Loucy (cell line): ENCODE data around the gene PEA15.

Source experiments
- H2AFZ ChIP-seq: fragments of 200-600 bp; sonication (generic); 2 replicates; pipeline ENCODE4 v1.6.0; 2016; ENCODE audit warnings: antibody characterized with exemption, mild to moderate bottlenecking, low read length, moderate library complexity
- H3F3A ChIP-seq: fragments of 200-600 bp; 2 replicates; pipeline ENCODE4 v1.6.0; 2016; ENCODE audit warnings: antibody characterized with exemption, low read depth, mild to moderate bottlenecking
- H3K27me3 ChIP-seq: fragments of 200-600 bp; sonication (generic); 2 replicates; pipeline ENCODE4 v1.6.1; 2014; ENCODE audit warnings: low read length, mild to moderate bottlenecking; ENCODE audit not compliant: insufficient read depth, poor library complexity, severe bottlenecking
- H3K36me3 ChIP-seq: fragments of 200-600 bp; sonication (generic); 2 replicates; pipeline ENCODE4 v1.6.1; 2016; ENCODE audit warnings: low read length; ENCODE audit not compliant: insufficient read depth
- H3K4me1 ChIP-seq: fragments of 200-600 bp; sonication (generic); 2 replicates; pipeline ENCODE4 v1.5.1; 2014; ENCODE audit warnings: low read length, mild to moderate bottlenecking; ENCODE audit not compliant: insufficient read depth, poor library complexity, severe bottlenecking
- H3K4me2 ChIP-seq: fragments of 200-600 bp; sonication (generic); 2 replicates; pipeline ENCODE4 v1.6.0; 2014; ENCODE audit warnings: antibody characterized with exemption, low read length, low read depth, mild to moderate bottlenecking; ENCODE audit not compliant: poor library complexity, severe bottlenecking
- H3K4me3 ChIP-seq: fragments of 200-600 bp; sonication (generic); 2 replicates; pipeline ENCODE4 v1.5.1; 2014; ENCODE audit warnings: low read length, mild to moderate bottlenecking, mixed read lengths; ENCODE audit not compliant: poor library complexity, severe bottlenecking
- H3K79me2 ChIP-seq: fragments of 200-600 bp; sonication (generic); 2 replicates; pipeline ENCODE4 v1.6.1; 2014; ENCODE audit warnings: low read length; ENCODE audit not compliant: insufficient read depth
- H3K9ac ChIP-seq: fragments of 200-600 bp; sonication (generic); 2 replicates; pipeline ENCODE4 v1.6.0; 2014; ENCODE audit warnings: mild to moderate bottlenecking, low read depth, low read length, moderate library complexity; ENCODE audit not compliant: poor library complexity, severe bottlenecking
- H3K9me2 ChIP-seq: fragments of 200-600 bp; sonication (generic); replicated peaks from 2 replicates; pipeline ENCODE4 v1.6.1; 2016; ENCODE audit warnings: low read depth, low read length, mixed read lengths
- H3K9me3 ChIP-seq: fragments of 200-600 bp; sonication (generic); 2 replicates; pipeline ENCODE4 v1.6.1; 2014; ENCODE audit warnings: mild to moderate bottlenecking, antibody characterized with exemption, low read length, low read depth; ENCODE audit not compliant: insufficient read depth
- H4K20me1 ChIP-seq: fragments of 200-600 bp; sonication (generic); 2 replicates; pipeline ENCODE4 v1.6.0; 2014; ENCODE audit warnings: antibody characterized with exemption, low read length, mild to moderate bottlenecking; ENCODE audit not compliant: insufficient read depth, poor library complexity, severe bottlenecking
- CTCF ChIP-seq: fragments of 200-600 bp; sonication (generic); conservative IDR thresholded peaks from 2 replicates; pipeline ENCODE4 v1.5.1; 2014; ENCODE audit warnings: mild to moderate bottlenecking, antibody characterized with exemption, low read length
- EZH2phosphoT487 ChIP-seq: fragments of 200-600 bp; IDR thresholded peaks from 2 replicates; pipeline ENCODE4 v1.6.1; 2018; ENCODE audit warnings: antibody characterized with exemption, mild to moderate bottlenecking, moderate library complexity, borderline replicate concordance

Gene PEA15

DNA sequence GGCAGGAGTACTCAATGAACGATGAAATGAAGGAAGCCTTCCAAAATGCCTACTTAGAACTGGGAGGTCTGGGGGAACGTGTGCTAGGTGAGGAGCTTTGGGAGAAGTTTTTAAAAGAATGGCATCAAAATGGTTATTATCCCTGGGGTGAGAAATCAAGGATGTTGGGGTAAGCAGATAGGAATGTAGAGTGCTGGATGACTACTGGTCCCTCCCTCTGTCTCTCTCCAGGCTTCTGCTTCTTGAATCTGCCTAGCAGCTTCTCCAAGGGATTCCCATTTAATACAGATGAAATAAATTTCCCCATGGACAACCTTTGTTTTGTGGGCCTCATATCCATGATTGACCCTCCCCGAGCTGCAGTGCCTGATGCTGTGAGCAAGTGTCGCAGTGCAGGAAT lies 33.8 kb upstream of the PEA15 start:
- Histone ChIP-seq H4K20me1 (no peaks in the 10 kb centered on the region), H3K4me3 (no peak overlapping the region), H2AFZ (no peak overlapping the region), H3K9me2 (no peaks in the 10 kb centered on the region), H3K9me3 (no peaks in the 10 kb centered on the region), H3K79me2 (no peaks in the 10 kb centered on the region), H3F3A (0 out of 2 replicates have a peak, but pooled peaks cover 6% of the 10 kb centered on the region), H3K4me2 (no peak overlapping the region), H3K27me3 (no peaks in the 10 kb centered on the region), H3K9ac (no peak overlapping the region), H3K36me3 (no peaks in the 10 kb centered on the region), H3K4me1 (peaks cover 21% of the 10 kb centered on the region)
- TF ChIP-seq EZH2phosphoT487 = no peak
- no peak for TF ChIP-seq CTCF

DNA sequence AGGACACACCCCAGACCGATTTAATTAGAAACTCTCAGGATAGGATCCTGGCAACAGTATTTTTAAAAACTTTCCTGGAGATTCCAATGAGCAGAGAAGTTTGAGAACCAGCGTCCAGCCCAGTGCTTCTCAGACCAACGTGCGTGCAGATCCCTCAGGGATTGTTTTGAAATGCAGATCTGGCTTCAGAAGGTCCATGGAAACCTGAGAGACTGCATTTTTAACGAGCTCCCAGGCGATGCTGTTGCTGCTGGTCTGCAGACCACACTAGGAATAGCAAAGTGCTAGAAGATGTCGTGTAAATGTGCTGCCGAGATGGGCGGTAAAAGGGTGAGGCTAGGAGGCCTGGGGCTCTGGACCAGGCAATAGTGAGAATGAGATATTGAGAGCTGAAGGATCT lies 33.2 kb upstream of the PEA15 start:
- Histone ChIP-seq H2AFZ (no peak overlapping the region), H3F3A (0 out of 2 replicates have a peak, but pooled peaks cover 6% of the 10 kb centered on the region), H4K20me1 (no peaks in the 10 kb centered on the region), H3K4me1 (peaks cover 19% of the 10 kb centered on the region), H3K9ac (no peak overlapping the region), H3K27me3 (no peaks in the 10 kb centered on the region), H3K9me2 (no peaks in the 10 kb centered on the region), H3K79me2 (no peaks in the 10 kb centered on the region), H3K9me3 (no peaks in the 10 kb centered on the region), H3K4me3 (no peak overlapping the region), H3K4me2 (no peak overlapping the region), H3K36me3 (no peaks in the 10 kb centered on the region)
- TF ChIP-seq EZH2phosphoT487 (no peak), CTCF (no peak)

DNA sequence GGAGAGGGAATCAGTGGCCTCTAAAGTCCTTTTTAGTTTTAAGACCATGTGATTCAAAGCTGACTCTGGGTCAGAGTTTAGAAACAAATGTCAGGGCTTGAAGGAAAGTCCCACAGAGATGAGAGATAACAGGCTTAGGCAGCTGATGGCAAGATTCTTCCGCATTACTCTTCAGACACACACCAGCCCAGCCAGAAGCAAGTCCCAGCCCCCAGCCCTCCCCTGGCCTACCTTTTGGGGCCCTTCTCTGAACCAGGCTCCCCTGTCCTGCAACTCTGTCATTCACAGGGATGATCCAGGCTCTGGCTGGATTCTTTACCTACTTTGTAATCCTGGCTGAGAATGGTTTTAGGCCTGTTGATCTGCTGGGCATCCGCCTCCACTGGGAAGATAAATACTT lies 28.0 kb upstream of the PEA15 start:
- Histone ChIP-seq H3K79me2 (no peaks in the 10 kb centered on the region), H3K4me3 (no peak overlapping the region), H4K20me1 (no peaks in the 10 kb centered on the region), H3F3A (no peaks in the 10 kb centered on the region), H2AFZ (no peak overlapping the region; the same call in 1 of the 2 replicates), H3K9ac (no peak overlapping the region), H3K9me3 (no peaks in the 10 kb centered on the region), H3K9me2 (no peaks in the 10 kb centered on the region), H3K27me3 (no peaks in the 10 kb centered on the region), H3K4me1 (no peaks in the 10 kb centered on the region), H3K4me2 (no peak overlapping the region), H3K36me3 (no peaks in the 10 kb centered on the region)
- TF ChIP-seq EZH2phosphoT487 (no peak), CTCF (no peak)
